ENCODE data around the gene KCNK18.

Gene KCNK18

GRCh38 chr10:117223693-117224430 lies 26.6 kb downstream of the KCNK18 start:
- H3K9ac ChIP-seq (ENCODE audit: low read depth, low read length) = no peak overlapping the region
- H3K27ac ChIP-seq (ENCODE audit: low read length) = no peak overlapping the region
- DNase-seq (no peak), ATAC-seq (ENCODE audit: insufficient read depth, low read depth) (no peak)
- H3K36me3 ChIP-seq (ENCODE audit: insufficient read depth, low read length) = no peaks in the 10 kb centered on the region
- no peaks in the 10 kb centered on the region for H3K4me1 ChIP-seq (ENCODE audit: insufficient read depth, low read length)
- H3K27me3 ChIP-seq (ENCODE audit: insufficient read depth, low read length, poor library complexity) = no peaks in the 10 kb centered on the region
- H3K4me3 ChIP-seq (ENCODE audit: low read depth in 1 of 2, low read length in 2 of 2) = no peak overlapping the region
- H2AFZ ChIP-seq (ENCODE audit: low read depth, low read length) = no peak overlapping the region
- no peaks in the 10 kb centered on the region for H4K20me1 ChIP-seq (ENCODE audit: insufficient read depth, low read length)
- TF ChIP-seq CTCF (IDR thresholded peaks at IDR 0.05; ENCODE audit: borderline replicate concordance, extremely low read depth, low read length, poor library complexity, severe bottlenecking) (no peak), EZH2 (IDR thresholded peaks at IDR 0.05; ENCODE audit: borderline replicate concordance, low read depth, low read length, severe bottlenecking) (no peak)
- H3K4me2 ChIP-seq (ENCODE audit: insufficient read depth, low read length) = no peak overlapping the region
- H3K9me3 ChIP-seq (ENCODE audit: insufficient read depth, low read length, severe bottlenecking) = no peaks in the 10 kb centered on the region
- no peaks in the 10 kb centered on the region for H3K79me2 ChIP-seq (ENCODE audit: insufficient read depth, low read length)

- DNase-seq = no peak
- Histone ChIP-seq H3K27ac (ENCODE audit: low read length) (no peak overlapping the region), H3K9me3 (ENCODE audit: insufficient read depth, low read length, severe bottlenecking) (no peaks in the 10 kb centered on the region), H3K36me3 (ENCODE audit: insufficient read depth, low read length) (no peaks in the 10 kb centered on the region), H2AFZ (ENCODE audit: low read depth, low read length) (no peak overlapping the region), H3K4me1 (ENCODE audit: insufficient read depth, low read length) (no peaks in the 10 kb centered on the region), H3K9ac (ENCODE audit: low read depth, low read length) (no peak overlapping the region), H3K27me3 (ENCODE audit: insufficient read depth, low read length, poor library complexity) (no peaks in the 10 kb centered on the region), H3K79me2 (ENCODE audit: insufficient read depth, low read length) (no peaks in the 10 kb centered on the region), H3K4me3 (ENCODE audit: low read depth in 1 of 2, low read length in 2 of 2) (no peak overlapping the region), H3K4me2 (ENCODE audit: insufficient read depth, low read length) (no peak overlapping the region), H4K20me1 (ENCODE audit: insufficient read depth, low read length) (no peaks in the 10 kb centered on the region)
- no peak for ATAC-seq (ENCODE audit: insufficient read depth, low read depth)
- TF ChIP-seq CTCF (IDR thresholded peaks at IDR 0.05; ENCODE audit: borderline replicate concordance, extremely low read depth, low read length, poor library complexity, severe bottlenecking) (no peak), EZH2 (IDR thresholded peaks at IDR 0.05; ENCODE audit: borderline replicate concordance, low read depth, low read length, severe bottlenecking) (no peak)
These were observed 27.6 kb downstream of the KCNK18 start for GRCh38 chr10:117224881-117225280.

- no peak for TF ChIP-seq EZH2 (IDR thresholded peaks at IDR 0.05; ENCODE audit: borderline replicate concordance, low read depth, low read length, severe bottlenecking)
- peak; percentile 41 for TF ChIP-seq CTCF (IDR thresholded peaks at IDR 0.05; ENCODE audit: borderline replicate concordance, extremely low read depth, low read length, poor library complexity, severe bottlenecking)
- Histone ChIP-seq H4K20me1 (ENCODE audit: insufficient read depth, low read length) (no peaks in the 10 kb centered on the region), H3K79me2 (ENCODE audit: insufficient read depth, low read length) (no peaks in the 10 kb centered on the region), H3K4me2 (ENCODE audit: insufficient read depth, low read length) (no peak overlapping the region), H3K36me3 (ENCODE audit: insufficient read depth, low read length) (no peaks in the 10 kb centered on the region), H3K4me3 (ENCODE audit: low read depth in 1 of 2, low read length in 2 of 2) (no peak overlapping the region), H3K27me3 (ENCODE audit: insufficient read depth, low read length, poor library complexity) (no peaks in the 10 kb centered on the region), H3K9ac (ENCODE audit: low read depth, low read length) (no peak overlapping the region), H3K27ac (ENCODE audit: low read length) (no peak overlapping the region), H3K9me3 (ENCODE audit: insufficient read depth, low read length, severe bottlenecking) (no peaks in the 10 kb centered on the region), H2AFZ (ENCODE audit: low read depth, low read length) (no peak overlapping the region), H3K4me1 (ENCODE audit: insufficient read depth, low read length) (no peaks in the 10 kb centered on the region)
- DNase-seq (peak; percentile 7), ATAC-seq (ENCODE audit: insufficient read depth, low read depth) (no peak)
These were observed 29.6 kb downstream of the KCNK18 start for GRCh38 chr10:117226813-117227451.
